NCI-H1417 treated with DMSO at 0.1 percent for 48 hours (cell line): ENCODE data around the gene MRPL22.
"Not testable (repeated sequence)": the region's sequence is repeated elsewhere in the genome, so short reads cannot be mapped to it uniquely, and the experiment has no call there.

Experiments used
- DNase-seq: peaks from one replicate; lab custom pipeline; 2025; lab: John Stamatoyannopoulos, UW

MRPL22 gene

DNA sequence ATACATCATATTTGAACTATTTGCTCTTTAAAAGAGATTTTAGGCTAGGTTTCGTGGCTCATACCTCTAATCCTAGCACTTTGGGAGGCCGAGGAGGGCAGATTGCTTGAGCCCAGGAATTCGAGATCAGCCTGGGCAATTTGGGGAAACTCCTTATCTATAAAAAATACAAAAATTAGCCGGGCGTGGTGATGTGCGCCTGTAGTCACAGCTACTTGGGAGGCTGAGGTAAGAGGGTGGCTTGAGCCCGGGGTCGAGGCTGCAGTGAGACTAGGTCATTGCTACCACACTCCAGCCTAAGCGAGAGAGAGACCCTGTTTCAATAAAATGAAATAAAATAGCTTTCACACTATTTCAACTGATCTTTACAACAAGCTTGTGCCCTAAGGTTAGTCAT is 500 bp upstream of the MRPL22 start:
- no peak for DNase-seq

GRCh38 chr5:154943527-154943926 is 2.7 kb downstream of the MRPL22 start:
- no peak for DNase-seq

GRCh38 chr5:154944716-154945115 is 3.8 kb downstream of the MRPL22 start:
- DNase-seq, result no peak

GRCh38 chr5:154945695-154946301 is 4.9 kb downstream of the MRPL22 start:
- no peak for DNase-seq

DNA sequence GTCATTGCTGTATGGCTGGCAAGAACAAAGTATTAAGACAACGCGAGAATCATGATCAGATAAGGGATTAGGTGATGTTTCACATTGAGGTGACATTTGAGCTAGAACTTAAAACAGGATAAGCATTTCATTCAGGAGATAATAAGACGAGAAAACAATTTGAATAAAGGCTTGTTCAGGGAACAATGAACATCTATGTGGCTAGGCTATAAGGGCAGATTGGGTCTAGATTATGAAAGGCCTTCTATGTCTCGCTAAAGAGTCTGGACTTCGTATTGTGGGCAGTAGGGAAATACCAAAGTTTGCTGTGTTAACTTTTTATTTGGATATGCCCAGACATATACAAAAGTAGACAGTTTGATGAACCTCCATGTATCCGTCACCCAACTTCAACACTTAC is 6.9 kb downstream of the MRPL22 start:
- DNase-seq, result no peak

GRCh38 chr5:154948313-154948712 is 7.4 kb downstream of the MRPL22 start:
- no peak for DNase-seq

GRCh38 chr5:154949781-154950180 is 8.9 kb downstream of the MRPL22 start:
- DNase-seq, result no peak

DNA sequence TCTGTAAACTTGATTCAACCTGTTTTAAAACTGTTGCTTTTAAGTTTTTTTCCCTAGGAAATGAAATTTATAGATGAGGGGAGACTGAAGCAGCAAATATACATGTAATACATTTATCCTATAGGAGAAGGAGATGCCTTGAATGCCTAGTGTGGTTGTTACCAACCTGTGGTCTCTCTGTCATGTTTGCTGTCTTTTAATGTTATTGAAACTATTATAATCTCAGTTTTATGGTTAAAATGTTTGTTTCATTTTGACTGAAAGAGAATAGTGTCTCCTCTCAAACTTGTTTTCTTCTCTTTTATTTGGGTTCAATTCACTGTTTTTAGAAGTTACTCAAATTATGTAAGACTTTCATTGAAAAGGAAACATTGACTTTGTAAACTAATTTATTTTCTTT is 15.8 kb downstream of the MRPL22 start:
- no peak for DNase-seq

- no peak for DNase-seq
Observed at GRCh38 chr5:154962494-154962893, 21.6 kb downstream of the MRPL22 start.

- DNase-seq, result no peak
Observed at GRCh38 chr5:154966081-154966841, 25.4 kb downstream of the MRPL22 start.

GRCh38 chr5:154966874-154967273 is 26.0 kb downstream of the MRPL22 start:
- no peak for DNase-seq

DNA sequence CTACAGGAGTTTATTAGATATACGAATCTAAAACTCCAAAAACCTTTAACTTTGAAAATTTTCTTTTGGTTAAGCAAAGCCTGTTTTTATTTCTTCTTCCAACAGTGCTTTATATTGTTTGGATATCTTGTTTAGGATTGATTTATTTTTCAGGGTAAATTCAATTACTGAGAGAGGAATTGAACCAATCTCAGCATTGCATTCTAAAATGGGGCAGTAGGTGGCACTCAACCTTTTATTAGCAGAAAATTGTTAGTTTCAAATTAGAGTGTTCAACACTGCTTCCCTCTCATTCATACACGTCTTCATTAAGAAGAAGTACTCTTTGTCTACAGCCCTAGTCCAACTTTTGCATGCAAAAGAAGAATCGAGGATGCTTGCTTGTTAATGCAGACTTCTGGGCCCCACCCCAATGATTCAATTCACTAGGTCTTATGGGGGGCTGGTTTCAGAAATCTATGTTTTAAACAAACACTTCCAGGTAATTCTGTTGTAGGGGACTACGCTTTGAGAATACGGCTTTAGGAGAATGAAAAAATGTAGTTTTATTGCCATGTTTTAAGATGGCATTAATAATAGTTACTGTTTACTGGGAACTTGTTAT is 26.6 kb downstream of the MRPL22 start:
- no peak for DNase-seq

GRCh38 chr5:154968953-154969352 is 28.1 kb downstream of the MRPL22 start:
- DNase-seq, result no peak

DNA sequence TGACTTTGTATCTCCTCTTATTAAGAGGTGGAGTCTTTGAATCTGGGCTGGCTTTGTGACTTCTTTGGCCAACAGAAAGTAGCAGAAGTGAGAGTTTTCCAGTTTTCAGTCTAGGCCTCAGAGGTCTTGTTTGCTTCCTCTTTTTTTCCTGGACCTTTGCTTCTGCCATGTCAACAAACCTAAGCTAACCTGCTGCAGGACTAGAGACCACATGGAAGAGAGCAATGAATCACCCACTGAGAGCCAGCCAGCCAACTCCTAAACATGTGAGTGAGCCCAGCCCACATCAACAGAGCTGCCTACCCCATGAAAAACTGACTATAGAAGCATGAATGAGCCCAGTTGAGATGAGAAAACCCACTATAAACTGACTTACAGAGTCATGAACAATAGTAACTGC is 29.9 kb downstream of the MRPL22 start:
- no peak for DNase-seq

GRCh38 chr5:154971501-154971900 is 30.6 kb downstream of the MRPL22 start:
- no peak for DNase-seq

DNA sequence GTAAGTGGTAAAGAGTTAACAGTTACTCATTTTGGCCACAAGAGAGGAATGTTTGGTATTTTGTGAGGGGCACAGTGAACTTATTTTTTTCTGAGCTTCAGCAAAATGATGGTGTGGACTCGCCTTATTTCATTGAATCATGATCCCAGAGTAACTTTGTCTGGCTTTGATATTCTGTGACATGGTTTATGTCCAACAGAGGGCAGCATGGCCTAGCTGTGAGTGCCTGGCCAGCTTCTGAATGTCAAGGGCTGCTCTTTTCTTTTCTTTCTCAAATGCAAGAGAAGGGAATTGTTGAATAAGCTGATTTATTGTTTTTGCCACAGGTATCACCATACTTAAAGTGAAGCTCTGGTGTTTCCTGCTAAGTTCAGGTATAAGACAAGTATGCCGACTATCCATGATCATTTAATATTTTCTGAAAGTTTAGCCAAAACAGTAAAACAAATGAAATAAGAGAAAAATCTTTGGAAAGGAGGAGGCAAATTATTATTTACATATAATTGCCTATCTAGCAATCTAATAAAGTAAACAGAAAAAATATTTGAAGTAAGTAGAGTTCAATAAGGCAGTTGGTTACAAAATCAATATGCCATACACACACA is 31.7 kb downstream of the MRPL22 start:
- no peak for DNase-seq

GRCh38 chr5:154976082-154976481 is 35.2 kb downstream of the MRPL22 start:
- not testable (repeated sequence) for DNase-seq

DNA sequence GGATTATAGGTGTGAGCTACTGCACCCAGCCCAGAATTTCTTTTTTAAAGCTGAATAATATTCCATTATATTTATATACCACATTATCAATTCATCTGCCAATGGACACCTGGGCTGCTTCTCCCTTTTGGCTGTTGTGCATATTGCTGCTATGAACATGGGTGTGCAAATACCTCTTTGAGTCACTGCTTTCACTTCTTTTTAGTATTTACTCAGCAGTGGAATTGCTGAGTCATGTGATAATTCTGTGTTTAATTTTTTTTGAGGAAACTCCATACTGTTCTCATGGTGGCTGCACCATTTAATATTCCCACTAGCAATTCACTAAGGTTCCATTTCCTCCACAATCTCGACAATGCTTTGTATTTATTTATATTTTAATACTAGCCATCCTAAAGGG is 36.5 kb downstream of the MRPL22 start:
- DNase-seq, result no peak

- not testable (repeated sequence) for DNase-seq
Observed at GRCh38 chr5:154978294-154978693, 37.4 kb downstream of the MRPL22 start.

GRCh38 chr5:154984946-154985516 is 44.2 kb downstream of the MRPL22 start:
- peak; percentile 59 for DNase-seq

DNA sequence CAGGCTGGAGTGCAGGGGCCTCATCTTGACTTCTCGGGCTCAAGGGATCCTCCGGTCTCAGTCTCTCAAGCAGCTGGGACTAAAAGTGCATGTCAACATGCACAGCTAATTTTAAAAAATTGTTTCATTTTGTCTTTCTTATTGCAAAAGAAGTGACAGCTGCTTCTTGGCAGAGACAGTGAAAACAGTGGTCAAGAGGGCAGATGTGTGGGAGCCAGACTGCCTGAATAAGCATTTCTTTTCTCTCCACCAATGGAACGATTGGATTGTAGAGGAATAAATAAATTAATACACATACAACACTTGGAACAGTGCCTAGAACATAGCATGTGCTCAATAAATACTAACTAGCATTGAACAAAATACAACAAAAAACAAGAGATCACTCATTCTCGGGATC is 45.3 kb downstream of the MRPL22 start:
- no peak for DNase-seq

DNA sequence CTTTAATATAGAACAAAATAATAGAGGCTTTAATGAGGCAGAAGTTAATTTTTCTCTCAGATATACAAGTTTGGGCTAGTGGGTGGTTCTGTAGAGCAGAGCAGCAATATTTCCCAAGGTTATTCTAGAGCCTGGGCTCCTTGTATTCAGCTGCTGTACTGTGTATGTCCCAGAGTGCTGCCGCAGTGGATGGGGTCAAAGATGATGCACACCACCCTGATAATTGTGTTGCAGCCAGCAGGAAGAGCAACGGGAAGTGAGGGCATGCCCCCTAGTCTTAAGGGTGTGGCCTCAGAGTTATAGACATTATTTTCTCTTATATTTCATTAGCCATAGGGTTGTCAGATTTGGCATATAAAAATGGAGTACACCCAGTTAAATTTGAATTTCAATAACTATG is 48.8 kb downstream of the MRPL22 start:
- no peak for DNase-seq

- DNase-seq, result no peak
Observed at GRCh38 chr5:154993461-154993860, 52.6 kb downstream of the MRPL22 start.
